Astrocyte of the spinal cord (primary cell): ENCODE data around the gene ARHGAP32.
"Not testable (repeated sequence)": the region's sequence is repeated elsewhere in the genome, so short reads cannot be mapped to it uniquely, and the experiment has no call there.

ENCODE experiments used
- DNase-seq: peaks from one replicate; pipeline ENCODE4 v3.0.0; 2011; ENCODE audit warnings: low read depth, low spot score
- H3K4me3 ChIP-seq: 2 replicates; pipeline ENCODE4 v1.5.1; 2011; ENCODE audit warnings: low read depth, mild to moderate bottlenecking, low read length, moderate library complexity
- in situ Hi-C: cut with HindIII; loops from 2 replicates; pipeline ENCODE4 v1.10.0; 2017; ENCODE audit warnings: low sequenced_read_pairs
- TF ChIP-seq, protein P1 (sequence below): IDR thresholded peaks from 2 replicates; pipeline ENCODE4 v1.5.1; 2012; ENCODE audit warnings: low read depth, mild to moderate bottlenecking, low read length, inconsistent platforms

ARHGAP32 gene

DNA sequence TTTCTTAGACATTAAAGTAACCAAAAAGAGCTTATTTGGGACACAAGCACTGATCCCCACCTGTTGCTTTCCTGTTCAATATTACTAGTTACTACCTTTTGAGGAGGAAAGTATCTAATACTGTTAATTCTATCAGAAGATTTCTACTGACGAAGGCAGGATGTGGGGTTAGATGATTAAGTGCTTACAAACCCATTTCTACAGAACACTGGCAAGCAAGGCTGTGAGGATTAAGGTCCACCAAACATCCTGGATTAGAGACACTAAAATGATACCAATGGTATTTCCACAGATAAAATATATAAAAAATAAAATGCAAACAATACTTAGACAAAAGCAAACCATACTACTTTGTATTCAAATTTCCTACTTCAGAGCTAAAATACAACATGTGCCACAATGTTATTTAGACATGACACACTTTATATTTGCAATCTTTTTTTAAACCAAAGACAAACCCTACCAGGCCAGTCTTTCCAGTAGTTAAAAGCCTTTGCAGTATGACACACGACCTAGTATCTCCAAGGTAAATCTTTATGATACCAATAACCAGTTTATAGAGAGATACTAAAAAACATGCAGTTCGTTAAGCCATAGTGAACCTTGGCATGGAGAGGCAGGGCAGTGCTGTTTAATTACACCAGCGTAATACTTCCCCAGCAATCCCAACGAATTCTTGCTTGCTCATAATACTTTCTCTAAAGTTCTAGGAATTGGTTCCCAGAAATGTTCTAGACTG, 178.2 kb downstream of the ARHGAP32 start:
- no peak overlapping the region for H3K4me3 ChIP-seq
- TF ChIP-seq, protein P1, sequence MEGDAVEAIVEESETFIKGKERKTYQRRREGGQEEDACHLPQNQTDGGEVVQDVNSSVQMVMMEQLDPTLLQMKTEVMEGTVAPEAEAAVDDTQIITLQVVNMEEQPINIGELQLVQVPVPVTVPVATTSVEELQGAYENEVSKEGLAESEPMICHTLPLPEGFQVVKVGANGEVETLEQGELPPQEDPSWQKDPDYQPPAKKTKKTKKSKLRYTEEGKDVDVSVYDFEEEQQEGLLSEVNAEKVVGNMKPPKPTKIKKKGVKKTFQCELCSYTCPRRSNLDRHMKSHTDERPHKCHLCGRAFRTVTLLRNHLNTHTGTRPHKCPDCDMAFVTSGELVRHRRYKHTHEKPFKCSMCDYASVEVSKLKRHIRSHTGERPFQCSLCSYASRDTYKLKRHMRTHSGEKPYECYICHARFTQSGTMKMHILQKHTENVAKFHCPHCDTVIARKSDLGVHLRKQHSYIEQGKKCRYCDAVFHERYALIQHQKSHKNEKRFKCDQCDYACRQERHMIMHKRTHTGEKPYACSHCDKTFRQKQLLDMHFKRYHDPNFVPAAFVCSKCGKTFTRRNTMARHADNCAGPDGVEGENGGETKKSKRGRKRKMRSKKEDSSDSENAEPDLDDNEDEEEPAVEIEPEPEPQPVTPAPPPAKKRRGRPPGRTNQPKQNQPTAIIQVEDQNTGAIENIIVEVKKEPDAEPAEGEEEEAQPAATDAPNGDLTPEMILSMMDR, result no peak
- in situ Hi-C loops, result no loop called here
- no peak for DNase-seq

DNA sequence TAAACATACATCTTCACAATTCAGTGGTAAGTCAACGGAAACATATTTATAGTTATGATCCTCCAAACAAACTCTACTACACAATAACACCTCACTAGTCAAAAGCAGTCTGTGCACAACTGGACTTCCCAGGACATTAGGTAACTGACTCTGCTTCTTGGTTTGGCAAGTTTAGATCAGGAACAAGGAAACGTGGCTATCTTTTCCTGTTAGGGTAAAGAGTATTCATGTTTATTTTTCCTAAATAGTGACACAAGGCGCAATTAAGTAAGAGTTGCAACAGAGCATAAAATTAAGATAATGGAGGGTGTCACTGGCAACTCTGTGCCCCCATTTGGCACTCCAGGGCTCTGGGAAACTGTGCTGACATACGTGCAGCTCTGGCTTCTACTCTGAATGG, 179.2 kb downstream of the ARHGAP32 start:
- H3K4me3 ChIP-seq, result no peak overlapping the region
- TF ChIP-seq, protein P1, result no peak
- DNase-seq, result no peak
- in situ Hi-C loops, result no loop called here

DNA sequence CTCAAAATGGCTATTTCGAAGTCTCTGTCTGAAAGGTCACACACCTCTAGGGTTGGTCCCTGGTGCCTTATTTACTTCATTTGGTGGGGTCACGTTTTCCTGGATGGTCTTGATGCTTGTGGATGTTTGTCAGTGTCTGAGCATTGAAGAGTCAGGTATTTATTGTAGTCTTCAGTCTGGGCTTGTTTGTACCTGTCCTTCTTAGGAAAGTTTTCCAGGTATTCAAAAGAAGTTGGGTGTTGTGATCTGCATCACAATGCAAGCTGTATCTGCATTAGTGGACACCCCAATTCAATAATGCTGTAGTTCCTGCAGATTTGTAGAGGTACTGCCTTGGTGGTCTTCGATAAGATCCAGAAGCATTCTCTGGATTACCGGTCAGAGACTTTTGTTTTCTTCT, 186.0 kb downstream of the ARHGAP32 start:
- in situ Hi-C loops, result no loop called here
- H3K4me3 ChIP-seq, result no peak overlapping the region
- no peak for DNase-seq
- TF ChIP-seq, protein P1, result no peak

DNA sequence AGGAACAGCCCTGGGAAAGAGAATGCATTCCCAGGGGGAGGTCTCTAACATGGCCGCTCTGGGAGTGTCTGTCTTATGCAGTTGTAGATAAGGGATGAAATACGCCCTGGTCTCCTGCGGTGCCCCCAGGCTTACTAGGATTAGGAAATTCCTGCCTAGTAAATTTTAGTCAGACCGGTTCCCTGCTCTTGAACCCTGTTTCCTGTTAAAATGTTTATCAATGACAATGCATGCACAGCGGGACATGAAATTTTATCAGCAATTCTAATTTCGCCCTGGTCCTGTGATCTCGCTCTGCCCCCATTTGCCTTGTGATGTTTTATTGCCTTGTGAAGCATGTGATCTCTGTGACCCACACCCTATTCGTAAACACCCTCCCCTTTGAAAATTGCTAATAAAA, 193.0 kb downstream of the ARHGAP32 start:
- H3K4me3 ChIP-seq, in situ Hi-C loops, DNase-seq: not testable (repeated sequence)

DNA sequence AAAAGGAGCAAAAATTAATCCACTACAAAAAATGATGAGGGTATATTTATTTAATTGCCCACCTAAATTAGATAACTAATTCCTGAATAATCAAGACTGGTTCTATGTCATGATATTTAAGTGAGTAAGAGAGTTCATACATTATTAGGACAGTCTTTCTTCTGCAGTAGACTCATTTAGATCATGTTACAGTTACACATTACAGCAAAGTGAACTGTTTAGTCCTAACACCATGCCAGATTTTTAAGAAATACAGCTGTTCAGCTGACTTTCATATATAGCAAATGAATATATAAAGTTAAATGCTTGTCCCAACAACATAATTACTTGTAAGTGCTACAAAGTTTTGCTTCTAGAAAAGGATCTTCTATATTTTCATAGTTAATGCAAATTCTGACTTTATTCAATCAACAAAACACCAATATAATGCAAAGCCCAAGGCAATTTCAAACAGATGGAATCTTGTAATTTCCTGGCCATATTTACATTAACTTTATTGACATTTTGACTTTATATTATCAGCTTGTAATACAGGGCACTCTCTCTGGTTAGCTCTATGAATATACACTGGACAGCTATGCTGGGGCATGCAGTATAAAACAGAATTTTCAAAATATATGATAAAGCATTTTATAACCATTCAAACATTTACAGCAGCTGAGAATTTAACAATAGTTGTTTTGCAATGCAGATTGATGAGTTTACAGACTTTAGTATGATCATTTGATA, 203.7 kb downstream of the ARHGAP32 start:
- in situ Hi-C loops, result no loop called here
- DNase-seq, result no peak
- TF ChIP-seq, protein P1, result no peak

DNA sequence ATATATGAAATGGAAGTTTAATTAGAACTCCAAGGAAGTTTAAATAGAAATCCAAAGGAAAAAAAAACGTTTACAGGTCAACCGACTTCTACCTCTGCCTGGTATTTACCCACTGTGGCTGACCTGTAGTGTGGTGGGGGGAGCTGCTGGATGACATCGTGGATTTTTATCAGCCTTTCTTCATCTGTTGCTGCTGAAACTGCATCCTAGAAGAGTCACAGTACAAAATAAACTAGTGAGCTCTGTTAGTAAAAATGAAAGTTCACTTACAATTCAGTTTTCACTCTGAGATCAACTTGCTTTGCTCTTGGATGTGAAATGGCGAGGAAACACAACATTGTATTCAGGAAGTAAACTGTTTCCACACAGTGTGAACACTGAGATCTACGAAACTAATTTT, 206.2 kb downstream of the ARHGAP32 start:
- DNase-seq, result no peak
- no peak overlapping the region for H3K4me3 ChIP-seq
- in situ Hi-C loops, result no loop called here
- TF ChIP-seq, protein P1, result no peak

More for the DNA sequence above, 203.7 kb downstream of the ARHGAP32 start:
- H3K4me3 ChIP-seq, result no peak overlapping the region

DNA sequence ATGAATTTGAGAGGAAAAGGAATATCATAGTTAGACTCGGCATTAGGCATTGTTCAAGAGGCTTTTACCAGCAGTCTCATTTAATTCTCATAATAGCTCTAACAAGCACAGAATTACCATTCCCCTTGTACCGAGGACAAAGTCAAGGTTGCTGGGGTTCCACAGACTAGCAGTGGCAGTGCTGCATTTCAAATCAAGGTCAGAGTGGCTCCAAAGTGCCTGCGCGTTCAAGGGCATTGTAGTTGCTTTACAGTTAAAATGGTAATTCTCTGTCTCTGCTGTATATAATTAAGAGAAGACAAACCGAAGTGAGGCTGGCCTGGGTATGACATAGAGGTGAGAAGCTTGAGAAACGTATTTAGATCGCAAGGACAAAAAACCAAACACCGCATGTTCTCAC, 209.1 kb downstream of the ARHGAP32 start:
- TF ChIP-seq, protein P1, result no peak
- no peak for DNase-seq
- no peak overlapping the region for H3K4me3 ChIP-seq
- in situ Hi-C loops, result no loop called here
